HG03457 (cell line): ENCODE results near the gene CPZ.
"Not testable (repeated sequence)": the region's sequence is repeated elsewhere in the genome, so short reads cannot be mapped to it uniquely, and the experiment has no call there.

Source experiments
- ATAC-seq: cut with Tn5 transposase; IDR thresholded peaks from one replicate; pipeline ENCODE4 v1.9.1; 2021; ENCODE audit warnings: moderate number of reproducible peaks; ENCODE audit not compliant: unreplicated experiment

The CPZ gene

GRCh38 chr4:8556341-8557150, 36.0 kb upstream of the CPZ start:
- no peak for ATAC-seq

GRCh38 chr4:8557151-8558076, 35.2 kb upstream of the CPZ start:
- ATAC-seq: no peak

GRCh38 chr4:8558080-8558960, 34.2 kb upstream of the CPZ start:
- ATAC-seq: no peak

- no peak for ATAC-seq
Measured at GRCh38 chr4:8559011-8559410, 33.6 kb upstream of the CPZ start.

GRCh38 chr4:8559524-8560264, 32.9 kb upstream of the CPZ start:
- no peak for ATAC-seq

GRCh38 chr4:8560265-8561047, 32.1 kb upstream of the CPZ start:
- no peak for ATAC-seq

DNA sequence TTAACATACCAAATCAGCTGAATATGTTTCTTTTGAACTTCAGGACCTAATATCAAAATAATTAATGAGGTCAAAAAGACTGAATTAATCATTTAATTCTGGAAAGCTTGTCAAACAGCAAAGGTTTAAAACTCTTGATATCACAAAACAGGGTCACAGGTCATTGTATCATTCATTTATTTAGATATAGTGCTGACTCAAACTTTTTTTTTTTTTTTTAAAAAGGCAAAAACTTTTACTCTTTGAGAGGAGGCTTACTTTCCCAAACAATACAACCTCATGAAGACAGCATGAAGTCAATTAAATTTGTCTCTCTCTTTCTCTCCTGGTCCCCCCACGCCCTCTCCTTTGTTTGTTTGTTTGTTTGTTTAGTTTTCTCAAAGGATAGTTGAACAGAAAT, 28.0 kb upstream of the CPZ start:
- no peak for ATAC-seq

- no peak for ATAC-seq
Measured at GRCh38 chr4:8568068-8568668, 24.4 kb upstream of the CPZ start.

DNA sequence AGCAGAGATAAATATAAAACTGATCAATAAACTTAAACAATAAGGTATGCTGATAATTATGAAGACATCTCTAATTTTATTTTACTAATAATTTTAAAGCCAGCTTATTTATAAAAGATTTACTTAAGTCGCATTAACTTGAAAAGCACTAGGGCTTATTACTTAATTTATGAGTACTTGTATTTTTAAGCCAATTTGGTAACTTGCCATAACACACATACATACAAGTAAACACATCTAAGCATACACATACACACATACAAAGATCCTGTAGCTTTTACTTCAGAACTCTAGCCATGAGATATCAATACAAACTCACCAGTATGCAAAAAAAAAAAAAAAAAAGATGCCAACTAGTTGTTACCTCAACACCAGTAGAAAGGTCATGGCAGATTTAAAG, 22.4 kb upstream of the CPZ start:
- no peak for ATAC-seq

- ATAC-seq: no peak
Measured at GRCh38 chr4:8571702-8572685, 20.6 kb upstream of the CPZ start.

GRCh38 chr4:8573266-8573665, 19.3 kb upstream of the CPZ start:
- ATAC-seq: no peak

DNA sequence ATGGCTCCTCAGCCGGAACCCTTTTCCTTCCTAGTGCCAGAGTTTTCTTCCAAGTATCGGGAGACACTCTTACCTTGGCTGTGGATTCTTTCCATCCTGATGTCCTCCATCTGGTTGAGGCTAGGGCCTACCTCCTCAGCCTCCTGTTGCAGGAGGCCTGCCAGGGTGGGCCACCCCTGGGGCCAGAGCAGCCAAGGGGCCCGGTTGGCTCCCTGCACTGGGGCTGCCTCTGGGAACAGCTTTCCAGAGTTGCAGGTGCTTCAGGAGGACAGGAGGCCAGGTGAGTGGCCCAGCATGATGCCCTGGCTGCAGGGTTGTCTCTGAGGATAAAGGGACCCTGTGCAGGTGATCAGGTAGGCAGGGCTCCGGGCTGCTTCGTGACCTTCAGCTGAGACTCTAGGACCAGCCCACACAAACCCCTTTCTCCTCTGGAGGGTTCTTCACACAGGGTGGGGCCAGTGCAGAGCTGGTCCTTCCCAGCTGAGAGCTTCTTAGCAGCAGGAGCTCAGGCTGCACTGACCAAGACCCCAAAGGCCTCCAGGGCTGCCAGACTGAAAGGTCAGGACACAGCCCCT, 17.7 kb upstream of the CPZ start:
- no peak for ATAC-seq

DNA sequence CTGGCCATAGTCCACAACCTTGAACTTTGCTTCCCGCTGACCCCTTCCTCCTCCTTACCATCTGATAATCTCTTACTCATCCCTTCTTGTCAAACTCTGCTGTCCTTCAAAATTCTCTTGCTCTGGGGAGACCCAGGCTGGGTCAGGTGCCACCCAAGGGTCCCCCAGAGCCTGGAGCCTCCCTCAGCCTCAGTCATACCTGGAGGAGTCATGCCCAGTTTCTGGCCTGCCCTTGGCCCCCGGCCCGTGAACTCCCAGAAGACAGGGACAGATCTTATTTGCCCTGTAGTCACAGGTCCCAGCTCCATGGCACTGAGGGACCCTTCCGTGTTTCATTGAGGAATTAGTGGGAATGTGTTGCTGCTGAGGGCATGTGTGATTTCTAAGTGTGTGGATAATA, 17.1 kb upstream of the CPZ start:
- no peak for ATAC-seq

GRCh38 chr4:8576591-8576990, 16.0 kb upstream of the CPZ start:
- ATAC-seq: not testable (repeated sequence)

- ATAC-seq: no peak
Measured at GRCh38 chr4:8577046-8577445, 15.5 kb upstream of the CPZ start.

GRCh38 chr4:8577972-8578371, 14.6 kb upstream of the CPZ start:
- ATAC-seq: no peak

DNA sequence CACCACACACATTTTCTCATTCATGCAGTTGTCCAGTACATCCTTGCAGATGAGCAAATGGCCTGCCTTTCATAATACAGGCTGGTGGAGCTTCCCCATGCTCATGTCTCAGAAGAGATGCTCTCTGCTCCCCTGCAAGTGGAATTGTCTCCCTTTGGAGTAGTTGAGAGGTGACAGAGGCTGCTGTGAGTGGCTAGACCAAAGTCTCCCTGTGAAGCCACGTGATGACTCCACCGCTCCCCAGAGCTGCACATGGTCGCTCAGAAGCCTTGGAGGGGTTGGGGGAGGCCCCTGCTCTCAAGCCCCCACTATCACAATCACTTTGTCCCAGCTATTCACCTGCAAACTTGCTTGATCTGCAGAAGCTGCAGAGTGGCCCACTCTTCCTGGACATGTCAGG, 13.8 kb upstream of the CPZ start:
- ATAC-seq: no peak
